Fibroblast of the aortic adventitia (primary cell): ENCODE data around the gene TMEFF1. TPM values are rescaled to one million over a fixed set of nuclear protein-coding genes. Genes with fewer than 3 reads are reported as not detected.
A peak's percentile ranks its signal among the peaks of the same experiment; 100 is the strongest.

Experiments
- DNase-seq: peaks from one replicate; pipeline ENCODE4 v3.0.0-alpha.2; 2010; ENCODE audit warnings: low read depth
- H3K4me3 ChIP-seq: 2 replicates; pipeline ENCODE4 v1.5.1; 2011; ENCODE audit warnings: low read depth, mild to moderate bottlenecking, control low read depth, low read length, moderate library complexity
- CTCF ChIP-seq: IDR thresholded peaks from 2 replicates; pipeline ENCODE4 v1.5.1; 2011; ENCODE audit warnings: mild to moderate bottlenecking, low read length, control low read depth, inconsistent platforms; ENCODE audit not compliant: insufficient read depth
- total RNA-seq: library from RNA; depleted of rRNA; stranded (reverse); fragments of >200 nt; gene quantifications from 2 replicates; pipeline ENCODE4 v1.2.3, GENCODE V29; 2012; ENCODE audit warnings: low replicate concordance

Gene TMEFF1
- total RNA-seq, 1 donor, result 1.3 TPM

- DNase-seq, result no peak
- H3K4me3 ChIP-seq, result no peak overlapping the region
- no peak for TF ChIP-seq CTCF
Observed at GRCh38 chr9:100581081-100581480, 108.1 kb downstream of the TMEFF1 start.

- no peak overlapping the region for H3K4me3 ChIP-seq
- no peak for DNase-seq
- TF ChIP-seq CTCF, result no peak
Observed at GRCh38 chr9:100581661-100582060, 108.7 kb downstream of the TMEFF1 start.

- no peak overlapping the region for H3K4me3 ChIP-seq
- no peak for TF ChIP-seq CTCF
- DNase-seq, result peak; percentile 49
Observed at GRCh38 chr9:100583014-100583802, 110.3 kb downstream of the TMEFF1 start.

DNA sequence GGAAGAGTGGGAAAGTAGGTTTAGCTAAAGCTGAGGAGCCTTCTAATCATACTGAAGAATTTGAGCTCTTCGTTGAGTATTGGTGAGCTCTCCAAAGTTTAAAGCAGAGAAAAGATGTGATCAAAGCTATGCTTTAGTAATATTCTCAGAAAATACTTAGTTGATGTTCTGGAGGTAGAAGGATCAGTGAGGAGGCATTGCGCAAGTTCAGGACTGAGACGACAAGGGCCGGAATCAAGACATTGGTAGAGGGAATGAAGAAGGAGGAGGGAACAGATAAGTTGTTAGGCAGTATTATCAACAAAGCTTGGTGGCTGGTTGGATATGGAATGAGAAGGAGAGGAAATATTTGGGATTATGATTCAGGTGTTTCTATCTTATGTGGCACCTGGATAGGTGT lies 112.0 kb downstream of the TMEFF1 start:
- no peak for TF ChIP-seq CTCF
- H3K4me3 ChIP-seq, result no peak overlapping the region
- no peak for DNase-seq

DNA sequence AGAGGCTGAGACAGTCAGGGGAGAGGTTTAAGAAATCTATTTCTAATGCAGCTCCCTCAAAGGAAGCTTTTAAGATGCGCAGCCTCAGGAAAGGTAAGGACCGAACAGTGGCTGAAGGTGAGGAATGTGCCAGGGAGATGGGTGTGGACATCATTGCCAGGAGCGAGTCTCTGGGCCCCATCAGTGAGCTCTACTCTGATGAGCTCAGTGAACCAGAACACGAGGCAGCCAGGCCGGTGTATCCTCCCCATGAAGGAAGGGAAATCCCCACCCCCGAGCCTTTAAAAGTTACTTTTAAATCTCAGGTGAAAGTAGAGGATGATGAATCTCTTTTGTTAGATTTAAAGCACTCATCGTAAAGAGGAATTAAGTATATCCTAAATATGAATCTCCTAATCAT lies 113.1 kb downstream of the TMEFF1 start:
- DNase-seq, result no peak
- TF ChIP-seq CTCF, result no peak
- no peak overlapping the region for H3K4me3 ChIP-seq

DNA sequence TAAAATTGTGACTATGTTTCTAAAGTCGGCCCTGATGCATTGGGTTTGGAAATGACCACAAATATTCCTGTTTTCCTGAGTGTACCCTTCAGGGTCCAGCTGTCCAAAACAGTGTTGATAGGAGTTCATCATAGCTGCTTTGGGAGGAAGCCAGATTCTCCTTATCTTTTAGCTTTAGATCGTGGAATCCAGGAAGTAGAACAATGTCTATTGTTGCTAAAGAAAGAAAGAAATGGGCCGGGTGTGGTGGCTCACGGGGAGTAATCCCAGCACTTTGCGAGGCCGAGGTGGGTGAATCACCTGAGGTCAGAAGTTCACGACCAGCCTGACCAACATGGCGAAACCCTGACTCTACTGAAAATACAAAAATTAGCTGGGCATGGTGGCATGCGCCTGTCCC lies 114.4 kb downstream of the TMEFF1 start:
- no peak for TF ChIP-seq CTCF
- peak; percentile 78 for DNase-seq
- no peak overlapping the region for H3K4me3 ChIP-seq

DNA sequence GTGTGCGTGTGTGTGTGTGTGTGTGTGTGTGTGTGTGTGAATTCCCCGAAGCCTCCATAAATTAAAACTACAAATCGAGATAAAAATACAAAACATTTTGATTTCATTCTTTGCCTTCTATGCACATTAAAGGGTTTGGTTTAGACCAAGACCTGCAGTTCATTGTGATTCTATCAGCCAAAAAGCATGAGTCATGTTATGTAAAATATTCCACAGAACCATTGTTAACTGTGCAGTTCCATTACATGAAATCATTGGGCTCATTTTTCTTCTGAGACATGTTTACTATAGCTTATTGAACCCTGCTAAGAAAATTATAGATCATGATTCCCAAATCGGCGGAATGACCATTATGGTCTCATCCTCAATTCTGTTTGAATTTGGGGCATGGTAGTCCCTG lies 116.6 kb downstream of the TMEFF1 start:
- no peak overlapping the region for H3K4me3 ChIP-seq
- TF ChIP-seq CTCF, result no peak
- peak; percentile 82 for DNase-seq
